ENCODE measurements around the gene CARMIL1.
"Not testable (repeated sequence)": the region's sequence is repeated elsewhere in the genome, so short reads cannot be mapped to it uniquely, and the experiment has no call there.

The CARMIL1 gene

DNA sequence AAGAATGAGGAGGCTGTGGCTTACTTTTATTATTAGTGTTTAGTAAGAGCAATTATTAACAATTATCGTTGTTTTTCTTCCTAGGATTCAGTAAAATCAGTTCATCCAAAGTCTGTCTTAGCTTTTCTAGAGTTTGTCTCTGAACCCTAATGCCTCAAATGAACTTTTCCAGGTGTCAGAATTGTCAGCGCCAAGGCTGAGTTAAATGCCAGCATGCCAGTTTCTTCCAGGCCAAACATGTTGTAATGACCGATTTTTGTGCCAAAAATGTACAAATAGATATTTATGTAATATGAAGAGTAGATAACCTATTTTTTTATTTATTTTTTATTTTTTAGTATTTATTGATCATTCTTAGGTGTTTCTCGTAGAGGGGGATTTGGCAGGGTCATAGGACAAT lies 306.1 kb downstream of the CARMIL1 start:
- DNase-seq, result no peak

DNA sequence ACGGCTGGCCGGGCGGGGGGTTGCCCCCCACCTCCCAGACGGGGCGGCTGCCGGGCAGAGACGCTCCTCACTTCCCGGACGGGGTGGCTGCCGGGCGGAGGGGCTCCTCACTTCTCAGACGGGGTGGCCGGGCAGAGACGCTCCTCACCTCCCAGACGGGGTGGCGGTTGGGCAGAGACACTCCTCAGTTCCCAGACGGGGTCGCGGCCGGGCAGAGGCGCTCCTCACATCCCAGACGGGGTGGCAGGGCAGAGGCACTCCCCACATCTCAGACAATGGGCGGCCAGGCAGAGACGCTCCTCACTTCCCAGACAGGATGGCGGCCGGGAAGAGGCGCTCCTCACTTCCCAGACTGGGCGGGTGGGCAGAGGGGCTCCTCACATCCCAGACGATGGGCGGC lies 306.9 kb downstream of the CARMIL1 start:
- DNase-seq, result not testable (repeated sequence)

GRCh38 chr6:25586927-25587326 lies 307.8 kb downstream of the CARMIL1 start:
- DNase-seq, result no peak

DNA sequence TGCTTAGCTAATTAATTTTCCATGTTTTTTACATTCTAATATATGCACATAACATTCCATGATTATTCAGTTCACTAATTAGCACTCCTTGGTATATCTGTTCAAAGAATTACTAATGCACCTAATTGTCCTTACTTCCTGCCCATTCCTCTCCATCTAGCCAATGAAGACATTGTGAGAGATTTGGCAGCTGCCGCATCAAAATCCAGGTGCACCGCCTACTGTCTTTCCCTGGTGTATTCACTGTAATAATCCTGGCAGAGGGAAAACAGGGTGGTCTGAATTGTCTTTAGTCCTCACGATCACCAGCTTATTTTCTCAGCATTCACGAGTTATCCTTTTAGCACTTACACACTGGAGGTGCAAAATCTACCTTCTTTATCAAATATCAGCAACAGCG lies 311.8 kb downstream of the CARMIL1 start:
- peak; percentile 92 for DNase-seq

GRCh38 chr6:25596928-25597818 lies 318.0 kb downstream of the CARMIL1 start:
- no peak for DNase-seq

DNA sequence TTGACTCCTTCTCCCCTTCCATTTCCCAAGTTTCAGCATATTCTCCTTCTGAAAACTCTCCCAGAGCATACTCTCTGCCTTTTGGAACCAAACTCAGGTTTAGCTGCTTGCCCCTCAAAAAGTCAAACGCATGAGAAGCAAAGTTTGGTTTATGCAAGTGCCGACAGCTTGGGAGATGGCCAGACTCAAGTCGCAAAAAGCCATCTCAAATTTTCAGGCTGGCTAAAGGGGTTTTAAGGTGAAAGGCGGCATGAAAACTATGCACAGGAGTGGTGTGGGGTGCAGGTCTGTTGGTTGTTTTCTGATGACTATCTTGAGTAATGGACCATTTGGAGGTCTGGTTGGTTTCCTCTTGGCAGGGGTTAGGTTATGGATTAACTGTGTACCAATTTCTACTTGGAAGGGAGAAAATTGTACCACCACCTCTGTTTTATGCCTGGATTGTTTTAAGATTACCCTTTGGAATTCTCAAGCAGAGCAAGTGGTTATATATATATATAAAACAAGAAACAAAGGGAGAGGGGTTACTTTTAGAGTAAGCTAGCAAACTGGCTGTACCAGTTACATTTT lies 320.4 kb downstream of the CARMIL1 start:
- no peak for DNase-seq

- DNase-seq, result peak; percentile 77
These were observed 322.9 kb downstream of the CARMIL1 start for GRCh38 chr6:25601800-25602673.

- no peak for DNase-seq
These were observed 323.5 kb downstream of the CARMIL1 start for GRCh38 chr6:25602674-25602982.

GRCh38 chr6:25603251-25603650 lies 324.1 kb downstream of the CARMIL1 start:
- DNase-seq, result no peak

- peak; percentile 35 for DNase-seq
These were observed 327.0 kb downstream of the CARMIL1 start for GRCh38 chr6:25606151-25606550.

GRCh38 chr6:25608558-25609174 lies 329.5 kb downstream of the CARMIL1 start:
- DNase-seq, result no peak

DNA sequence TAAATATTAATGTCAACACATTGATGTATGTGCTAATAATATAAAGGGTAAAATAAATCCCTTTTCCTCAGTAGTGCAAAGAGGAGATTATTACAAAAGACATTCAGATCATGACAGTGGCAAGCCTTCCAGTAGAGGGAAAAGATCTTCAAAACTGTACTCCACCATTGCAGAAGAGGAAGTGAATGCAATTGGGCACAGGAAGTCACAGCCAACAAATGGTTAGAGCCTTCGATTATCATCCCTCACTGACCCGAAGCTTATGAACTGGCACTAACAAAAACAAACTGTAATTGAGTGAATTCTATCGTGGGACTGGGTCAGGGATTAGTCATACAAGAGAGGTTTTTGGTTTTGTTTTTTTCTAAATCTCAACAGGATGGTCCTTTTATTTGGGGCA lies 333.5 kb downstream of the CARMIL1 start:
- no peak for DNase-seq

GRCh38 chr6:25613415-25613814 lies 334.2 kb downstream of the CARMIL1 start:
- no peak for DNase-seq

DNA sequence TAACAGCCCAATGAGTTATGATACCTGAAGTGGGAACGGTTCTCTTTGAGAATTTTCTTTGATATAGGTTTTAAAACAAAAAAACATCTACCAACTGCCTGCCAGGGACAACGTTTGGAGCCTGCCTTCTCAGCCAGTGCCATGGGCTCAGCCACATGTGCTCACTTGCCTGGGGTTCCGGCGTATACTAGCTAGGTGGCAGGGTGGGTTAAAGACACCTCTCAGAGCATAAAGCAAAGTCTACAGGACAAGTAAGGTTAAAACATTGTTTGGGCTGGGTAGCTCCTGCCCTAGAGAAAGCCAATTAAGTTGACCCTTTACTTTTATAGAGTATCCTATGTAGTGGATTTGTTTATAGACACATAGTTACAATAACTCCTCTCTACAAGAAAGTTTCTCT lies 334.9 kb downstream of the CARMIL1 start:
- no peak for DNase-seq

DNA sequence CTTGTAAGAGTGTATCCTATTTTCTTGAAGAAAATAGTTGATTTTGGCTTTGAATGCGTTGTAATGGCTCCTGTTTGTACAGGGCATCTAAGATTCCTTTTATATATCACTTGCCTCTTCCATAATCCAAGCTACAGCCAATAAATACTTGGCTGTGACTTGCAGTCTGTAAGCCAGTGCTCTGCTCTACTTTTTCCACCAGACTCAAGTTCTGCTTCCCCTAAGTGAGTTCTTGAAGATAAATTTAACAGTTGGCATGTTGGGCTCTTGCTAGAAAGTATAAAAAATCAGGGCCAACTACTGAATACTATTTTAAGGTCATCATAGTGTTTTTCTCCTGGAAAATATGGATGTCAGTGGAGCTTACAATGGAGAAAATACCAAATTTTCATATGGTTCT lies 336.3 kb downstream of the CARMIL1 start:
- DNase-seq, result no peak

- no peak for DNase-seq
These were observed 338.8 kb downstream of the CARMIL1 start for GRCh38 chr6:25617997-25618396.

DNA sequence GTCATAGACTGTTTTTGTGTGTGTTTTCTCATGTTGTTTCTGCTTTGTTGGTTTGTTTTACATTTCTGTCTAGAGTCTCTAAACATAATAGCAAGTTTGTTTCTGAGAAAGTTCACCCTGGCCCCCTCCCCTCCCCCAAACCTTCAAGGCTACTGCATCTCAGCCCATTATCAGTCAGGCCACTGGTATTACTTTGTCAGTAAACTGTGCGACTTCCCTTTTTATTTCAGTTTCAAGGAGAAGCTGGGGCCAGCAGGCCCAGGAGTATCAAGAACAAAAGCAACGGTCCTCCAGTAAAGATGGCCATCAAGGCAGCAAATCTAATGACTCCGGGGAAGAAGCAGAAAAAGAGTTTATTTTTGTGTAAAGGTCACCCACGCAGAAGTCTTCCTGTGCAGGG lies 340.0 kb downstream of the CARMIL1 start:
- no peak for DNase-seq

- DNase-seq, result no peak
These were observed 341.2 kb downstream of the CARMIL1 start for GRCh38 chr6:25620391-25620790.

GRCh38 chr6:25623065-25623464 lies 343.9 kb downstream of the CARMIL1 start:
- DNase-seq, result peak; percentile 70

- DNase-seq, result peak; percentile 89
These were observed 344.7 kb downstream of the CARMIL1 start for GRCh38 chr6:25623879-25624278.

DNA sequence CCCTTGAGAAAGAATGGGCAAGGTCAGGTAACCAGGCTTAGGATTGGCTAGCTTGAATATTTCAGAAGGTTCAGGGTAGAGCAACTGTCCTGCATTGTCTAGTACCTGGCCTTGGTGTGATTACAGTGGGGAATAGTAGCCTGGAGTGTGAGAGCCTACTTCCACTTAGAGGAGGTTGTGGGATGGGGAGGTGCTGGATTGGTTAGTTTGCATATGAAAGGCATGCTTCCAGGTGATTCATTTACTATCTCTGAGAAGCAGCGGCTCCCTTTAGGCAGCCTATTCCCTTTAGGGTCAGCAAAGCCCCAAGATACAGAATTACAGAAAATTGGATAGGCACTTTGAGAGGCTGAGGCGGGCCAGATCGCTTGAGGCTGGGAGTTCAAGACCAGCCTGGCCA lies 347.8 kb downstream of the CARMIL1 start:
- DNase-seq, result no peak

GRCh38 chr6:25628471-25629197 lies 349.5 kb downstream of the CARMIL1 start:
- DNase-seq, result peak; percentile 98

DNA sequence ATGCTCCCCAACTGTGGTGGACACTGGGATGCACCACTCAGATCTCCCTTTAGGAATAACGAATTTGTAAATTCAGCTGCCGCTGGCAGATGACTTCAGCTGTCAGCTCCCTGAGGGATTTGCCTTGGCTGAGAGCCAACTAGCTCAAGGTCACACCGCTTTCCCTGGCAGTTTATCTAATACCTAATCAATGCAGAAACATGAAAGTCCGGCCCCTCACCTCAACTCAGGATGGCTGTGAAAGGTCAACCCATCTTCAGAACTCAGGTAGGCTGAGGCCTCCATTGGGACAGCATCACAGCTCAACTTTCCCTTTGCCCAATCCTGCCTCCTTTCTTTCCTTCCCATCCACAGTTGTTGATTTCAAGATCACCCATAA lies 350.0 kb downstream of the CARMIL1 start:
- peak; percentile 98 for DNase-seq
